IMR-90 (cell line): ENCODE measurements around the gene MMEL1. TPM values are rescaled to one million over a fixed set of nuclear protein-coding genes. Genes with fewer than 3 reads are reported as not detected.

Source experiments
- ATAC-seq: fragments of 200-7000 bp; cut with Tn5 transposase; 2 replicates; pipeline ENCODE4 v1.9.1; 2020; ENCODE audit warnings: low read depth, mild to moderate bottlenecking, moderate library complexity
- BruUV-seq: library from RNA; stranded (reverse); fragments of 400-500 nt; replicated peaks from 2 replicates; lab custom pipeline; 2021; lab: Mats Ljungman, UMichigan
- CTCF ChIA-PET: fragments of 300-600 bp; formaldehyde crosslinking; extraction: SDS; loops from one replicate; lab custom pipeline; 2021; ENCODE audit warnings: antibody characterized with exemption; lab: Yijun Ruan, JAX
- POLR2A ChIA-PET: fragments of 300-600 bp; sonication (Branson Sonifier 250); formaldehyde crosslinking; loops from one replicate; lab custom pipeline; 2022; ENCODE audit warnings: antibody characterized with exemption; ENCODE audit not compliant: unreplicated experiment; lab: Charles Lee
- DNase-seq: peaks from one replicate; pipeline ENCODE4 v3.0.0; 2013
- H2AFZ ChIP-seq: replicated peaks from 2 replicates; pipeline ENCODE3; 2013; ENCODE audit warnings: low read length, mild to moderate bottlenecking; ENCODE audit not compliant: poor library complexity
- H2AK5ac ChIP-seq: 2 replicates; pipeline ENCODE4 v1.6.1; 2013; ENCODE audit warnings: low read depth, low read length, inconsistent platforms
- H2AK9ac ChIP-seq: replicated peaks from 2 replicates; pipeline ENCODE3; 2013; ENCODE audit warnings: mild to moderate bottlenecking, low read depth, low read length, moderate library complexity; ENCODE audit not compliant: poor library complexity
- H2BK120ac ChIP-seq: 2 replicates; pipeline ENCODE4 v1.6.1; 2013; ENCODE audit warnings: low read depth, low read length, inconsistent platforms
- H2BK15ac ChIP-seq: 3 replicates; pipeline ENCODE4 v1.6.1; 2013; ENCODE audit warnings: low read depth, low read length, inconsistent platforms
- H2BK20ac ChIP-seq: 2 replicates; pipeline ENCODE4 v1.6.1; 2013; ENCODE audit warnings: low read depth, mild to moderate bottlenecking, inconsistent platforms, low read length, moderate library complexity
- H2BK5ac ChIP-seq: 2 replicates; pipeline ENCODE4 v1.6.1; 2013; ENCODE audit warnings: mild to moderate bottlenecking, low read depth, low read length, inconsistent platforms; ENCODE audit not compliant: poor library complexity, severe bottlenecking
- H3K14ac ChIP-seq: replicated peaks from 2 replicates; pipeline ENCODE4 v1.6.1; 2013; ENCODE audit warnings: low read depth, low read length, inconsistent platforms
- H3K18ac ChIP-seq: 2 replicates; pipeline ENCODE4 v1.6.1; 2013; ENCODE audit warnings: low read depth, low read length, control low read depth
- H3K23ac ChIP-seq: 2 replicates; pipeline ENCODE4 v1.6.1; 2013; ENCODE audit warnings: low read depth, low read length, inconsistent platforms
- H3K27ac ChIP-seq: 2 replicates; pipeline ENCODE4 v1.5.1; 2013; ENCODE audit warnings: mild to moderate bottlenecking, control low read depth, low read length; ENCODE audit not compliant: insufficient read depth
- H3K27me3 ChIP-seq: 2 replicates; pipeline ENCODE4 v1.6.1; 2013; ENCODE audit warnings: low read length; ENCODE audit not compliant: control insufficient read depth, insufficient read depth
- H3K36me3 ChIP-seq: 2 replicates; pipeline ENCODE4 v1.6.1; 2013; ENCODE audit warnings: low read length, mixed read lengths; ENCODE audit not compliant: control insufficient read depth, insufficient read depth
- H3K4ac ChIP-seq: 2 replicates; pipeline ENCODE4 v1.6.1; 2013; ENCODE audit warnings: low read depth, low read length, inconsistent platforms
- H3K4me1 ChIP-seq: 2 replicates; pipeline ENCODE4 v1.6.1; 2013; ENCODE audit warnings: low read length, mixed read lengths; ENCODE audit not compliant: control insufficient read depth, insufficient read depth
- H3K4me2 ChIP-seq: 2 replicates; pipeline ENCODE4 v1.6.1; 2013; ENCODE audit warnings: low read depth, mild to moderate bottlenecking, control low read depth, low read length, moderate library complexity
- H3K4me3 ChIP-seq: 2 replicates; pipeline ENCODE4 v1.5.1; 2013; ENCODE audit warnings: low read depth, mild to moderate bottlenecking, control low read depth, low read length, moderate library complexity; ENCODE audit not compliant: insufficient read depth
- H3K56ac ChIP-seq: 2 replicates; pipeline ENCODE4 v1.6.1; 2013; ENCODE audit warnings: low read length, inconsistent platforms; ENCODE audit not compliant: insufficient read depth; ENCODE audit errors: extremely low read depth
- H3K79me1 ChIP-seq, 2 experiments: 2 replicates each; pipeline ENCODE4 v1.6.1; 2013; ENCODE audit warnings: low read length in 2 of 2, inconsistent platforms in 1 of 2, low read depth in 1 of 2
- H3K9ac ChIP-seq: 2 replicates; pipeline ENCODE4 v1.6.1; 2013; ENCODE audit warnings: low read depth, low read length, control low read depth
- H3K9me1 ChIP-seq: 2 replicates; pipeline ENCODE4 v1.6.1; 2013; ENCODE audit warnings: low read length, inconsistent platforms; ENCODE audit not compliant: insufficient read depth
- H3K9me3 ChIP-seq: 2 replicates; pipeline ENCODE4 v1.6.1; 2013; ENCODE audit warnings: low read length; ENCODE audit not compliant: control insufficient read depth, insufficient read depth
- H4K20me1 ChIP-seq: 2 replicates; pipeline ENCODE4 v1.6.1; 2013; ENCODE audit warnings: low read length, inconsistent platforms; ENCODE audit not compliant: insufficient read depth
- H4K5ac ChIP-seq: 2 replicates; pipeline ENCODE4 v1.6.1; 2013; ENCODE audit warnings: mild to moderate bottlenecking, low read depth, low read length, control low read depth
- H4K8ac ChIP-seq, 2 experiments: 2 replicates each; pipeline ENCODE4 v1.6.1; 2013; ENCODE audit warnings: low read depth in 2 of 2, low read length in 2 of 2, control low read depth in 1 of 2, inconsistent platforms in 1 of 2
- H4K91ac ChIP-seq: 2 replicates; pipeline ENCODE4 v1.6.1; 2013; ENCODE audit warnings: low read depth, low read length, inconsistent platforms; ENCODE audit not compliant: insufficient read depth
- MAFK ChIP-seq: IDR thresholded peaks from 2 replicates; pipeline ENCODE4 v1.6.1; 2012; ENCODE audit warnings: low read depth, low read length, improper control_type of control experiment
- MXI1 ChIP-seq: IDR thresholded peaks from 2 replicates; pipeline ENCODE4 v1.6.1; 2012; ENCODE audit warnings: low read depth, mild to moderate bottlenecking, low read length, moderate library complexity, borderline replicate concordance
- RAD21 ChIP-seq: IDR thresholded peaks from 2 replicates; pipeline ENCODE4 v1.6.1; 2012; ENCODE audit warnings: low read length, improper control_type of control experiment
- USF2 ChIP-seq: fragments of 150-350 bp; IDR thresholded peaks from 2 replicates; pipeline ENCODE4 v1.6.1; 2017; ENCODE audit warnings: mild to moderate bottlenecking, antibody characterized with exemption, low read length, low read depth
- WGBS, 2 experiments: methylation state at CpG; one replicate each; pipeline versions ENCODE4 v1.1.5 to v1.1.7; 2013; ENCODE audit warnings: missing lambda C conversion rate in 2 of 2; ENCODE audit not compliant: insufficient read length in 1 of 2; ENCODE audit errors: extremely low coverage in 2 of 2; 5-methylcytosine and 5-hydroxymethylcytosine counted together
- dilution Hi-C: fragments of 300-500 bp; cut with HindIII; formaldehyde crosslinking; loops from one replicate; pipeline ENCODE4 v1.14.3; 2018; ENCODE audit warnings: low sequenced_read_pairs; ENCODE audit not compliant: unreplicated experiment
- in situ Hi-C: fragments of 300-500 bp; cut with MboI; formaldehyde crosslinking; loops from 3 replicates; pipeline ENCODE4 v1.14.3; 2019; ENCODE audit warnings: low sequenced_read_pairs, inconsistent platforms, mixed read lengths
- intact Hi-C: fragments of 100-400 bp; cut with micrococcal nuclease; formaldehyde crosslinking; loops from 2 replicates; pipeline ENCODE4 v1.10.0; 2022
- polyA plus RNA-seq, 3 experiments: library from polyadenylated mRNA; depleted of rRNA; stranded (reverse); fragments of >200 nt; gene quantifications; 2 replicates each; pipeline ENCODE4 v1.2.3, GENCODE V29; 2012; ENCODE audit warnings: low replicate concordance in 1 of 3
- total RNA-seq: library from RNA; depleted of rRNA; stranded (reverse); fragments of >200 nt; gene quantifications from 2 replicates; pipeline ENCODE4 v1.2.3, GENCODE V29; 2012

The MMEL1 gene
- total and polyA plus RNA-seq, 2 of the 4 experiments (the other 2 are of a cell fraction): under 0.01 to 0.12 TPM

DNA sequence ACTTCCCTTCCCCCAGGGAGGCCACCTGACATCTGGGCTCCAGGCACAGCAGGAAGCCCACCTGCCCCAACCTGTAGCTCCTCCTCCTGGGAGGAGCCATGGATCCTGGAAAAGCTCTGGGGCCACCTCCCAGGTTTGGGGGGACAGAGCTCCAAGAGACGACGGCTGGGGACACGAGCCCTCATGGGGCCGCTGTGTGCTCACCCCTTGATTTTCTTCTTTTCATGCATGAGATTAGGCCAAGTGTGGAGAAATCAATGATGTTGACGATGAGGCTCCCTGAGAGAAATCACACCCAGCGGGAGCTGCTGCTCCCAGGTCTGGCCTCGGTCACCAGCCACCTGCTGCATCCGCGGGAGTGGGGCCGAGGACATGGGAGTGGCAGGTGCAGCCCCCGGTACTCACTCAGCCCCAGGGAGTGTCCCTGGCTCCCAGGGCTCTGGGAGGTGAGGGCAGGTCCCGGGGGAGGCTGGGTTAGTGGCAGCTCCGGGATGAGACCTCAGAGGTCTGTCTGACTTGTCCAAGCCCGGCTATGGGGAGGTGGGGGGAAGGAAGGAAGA, 67.9 kb downstream of the MMEL1 start:
- no peak overlapping the region for H3K4ac ChIP-seq
- no peak overlapping the region for H2AK5ac ChIP-seq
- H3K56ac ChIP-seq: no peak overlapping the region
- dilution Hi-C loops (no loop called here), in situ Hi-C loops (no loop called here), intact Hi-C loops (no loop called here)
- no peak overlapping the region for H3K18ac ChIP-seq
- POLR2A ChIA-PET: no interaction called here
- H3K9ac ChIP-seq: no peak overlapping the region
- H2BK20ac ChIP-seq: no peak overlapping the region
- H2AK9ac ChIP-seq: no peak overlapping the region
- no peaks in the 10 kb centered on the region for H3K36me3 ChIP-seq
- H3K14ac ChIP-seq: no peak overlapping the region
- no peaks in the 10 kb centered on the region for H3K9me3 ChIP-seq
- BruUV-seq: no TSS peak
- 53% methylated on average over 3 of the region's 14 CpGs; no CpG with 5 or more reads in 1 of the 2 experiments for WGBS, 2 experiments
- CTCF ChIA-PET: no interaction called here
- no peaks in the 10 kb centered on the region for H3K79me1 ChIP-seq
- H2BK120ac ChIP-seq: no peak overlapping the region
- no peak for ATAC-seq
- H2BK15ac ChIP-seq: no peak overlapping the region
- H3K27me3 ChIP-seq: peaks cover 21% of the 10 kb centered on the region
- no peak overlapping the region for H3K27ac ChIP-seq
- no peaks in the 10 kb centered on the region for H3K9me1 ChIP-seq
- H3K4me3 ChIP-seq: no peak overlapping the region
- H3K23ac ChIP-seq: no peak overlapping the region
- H2AFZ ChIP-seq: no peak overlapping the region
- H2BK5ac ChIP-seq: no peak overlapping the region
- TF ChIP-seq MXI1: no peak
- TF ChIP-seq MAFK: no peak
- no peak for TF ChIP-seq RAD21
- no peak for TF ChIP-seq USF2
- H3K4me2 ChIP-seq: no peak overlapping the region
- no peak for DNase-seq
- no peak overlapping the region for H4K8ac ChIP-seq
- H3K4me1 ChIP-seq: no peaks in the 10 kb centered on the region
- no peaks in the 10 kb centered on the region for H4K20me1 ChIP-seq
- H4K91ac ChIP-seq: no peak overlapping the region
- H4K5ac ChIP-seq: no peak overlapping the region
